Stimulated activated naive B cell treated with anti-CD40 and anti-IgM and Interleukin-4, amounts not matched to agents 10 μg/mL and 1 μg/mL and 100 μg/mL, for 72 hours (primary cell): Measurements from ENCODE around the gene ZBTB4.
"Not testable (repeated sequence)": the region's sequence is repeated elsewhere in the genome, so short reads cannot be mapped to it uniquely, and the experiment has no call there.

Source experiments
- ATAC-seq, 2 donors: fragments of 150-1000 bp; cut with Tn5 transposase; replicated peaks; 2 replicates each; pipeline ENCODE4 v1.10.0; 2021; ENCODE audit warnings: moderate library complexity in 1 of 2
- DNase-seq: peaks from one replicate; pipeline ENCODE4 v3.0.0; 2021
- H3K27ac Mint-ChIP-seq: one replicate; pipeline ENCODE4 v1.8.0; 2022; ENCODE audit warnings: mild to moderate bottlenecking, mixed read lengths
- H3K27me3 Mint-ChIP-seq, 2 donors: one replicate each; pipeline ENCODE4 v1.8.0; 2022; ENCODE audit warnings: mixed read lengths in 2 of 2
- H3K36me3 Mint-ChIP-seq, 2 donors: one replicate each; pipeline ENCODE4 v1.8.0; 2022; ENCODE audit warnings: mixed read lengths in 2 of 2, mild to moderate bottlenecking in 1 of 2
- H3K4me1 Mint-ChIP-seq, 2 donors: one replicate each; pipeline ENCODE4 v1.8.0; 2022; ENCODE audit warnings: mixed read lengths in 2 of 2, mild to moderate bottlenecking in 1 of 2
- H3K4me3 Mint-ChIP-seq, 2 donors: one replicate each; pipeline ENCODE4 v1.8.0; 2022; ENCODE audit warnings: mild to moderate bottlenecking in 2 of 2, mixed read lengths in 2 of 2, moderate library complexity in 1 of 2
- H3K9me3 Mint-ChIP-seq, 2 donors: one replicate each; pipeline ENCODE4 v1.8.0; 2022; ENCODE audit warnings: mixed read lengths in 2 of 2, mild to moderate bottlenecking in 1 of 2

ZBTB4 gene

GRCh38 chr17:7483255-7484066 lies 4.0 kb upstream of the ZBTB4 start:
- Mint-ChIP-seq H3K27me3 (no peaks in the 10 kb centered on the region), H3K9me3 (no peaks in the 10 kb centered on the region), H3K36me3 (peaks cover 20 to 27% of the 10 kb centered on the region in 2 donors), H3K27ac (peak overlapping the region; percentile 100), H3K4me1 (peaks cover 53 to 81% of the 10 kb centered on the region in 2 donors), H3K4me3 (peak overlapping the region; percentile 99 to 100)
- ATAC-seq (peak; percentile 66 to 70), DNase-seq (peak; percentile 87)

DNA sequence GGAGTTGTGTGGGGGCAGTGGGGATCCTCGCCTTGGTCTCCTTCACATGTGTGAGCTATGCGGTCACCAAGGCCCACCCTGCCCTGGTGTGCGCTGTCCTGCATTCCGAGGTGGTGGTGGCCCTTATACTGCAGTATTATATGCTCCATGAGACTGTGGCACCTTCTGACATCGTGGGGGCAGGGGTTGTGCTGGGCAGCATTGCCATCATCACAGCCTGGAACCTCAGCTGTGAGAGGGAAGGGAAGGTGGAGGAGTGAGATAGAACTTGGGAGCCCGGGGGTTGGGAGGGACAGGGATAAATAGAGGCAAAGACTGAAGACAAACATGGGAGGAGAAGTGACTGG lies 3.3 kb upstream of the ZBTB4 start:
- not testable (repeated sequence) for DNase-seq, ATAC-seq, H3K27me3 Mint-ChIP-seq, H3K9me3 Mint-ChIP-seq
- peaks cover 58 to 81% of the 10 kb centered on the region in 2 donors for H3K4me1 Mint-ChIP-seq
- H3K4me3 Mint-ChIP-seq: peak overlapping the region; percentile 99 to 100
- peak overlapping the region; percentile 100 for H3K27ac Mint-ChIP-seq
- H3K36me3 Mint-ChIP-seq: peaks cover 19 to 24% of the 10 kb centered on the region in 2 donors

- Mint-ChIP-seq H3K36me3 (peaks cover 14 to 18% of the 10 kb centered on the region in 2 donors), H3K4me1 (peaks cover 58 to 81% of the 10 kb centered on the region in 2 donors), H3K4me3 (peak overlapping the region; percentile 99 to 100), H3K27ac (peak overlapping the region; percentile 100)
- H3K9me3 Mint-ChIP-seq, DNase-seq, ATAC-seq, H3K27me3 Mint-ChIP-seq: not testable (repeated sequence)
Measured at GRCh38 chr17:7481842-7482741, 2.7 kb upstream of the ZBTB4 start.

- ATAC-seq, H3K27me3 Mint-ChIP-seq, H3K9me3 Mint-ChIP-seq, DNase-seq: not testable (repeated sequence)
- peaks cover 58 to 81% of the 10 kb centered on the region in 2 donors for H3K4me1 Mint-ChIP-seq
- H3K4me3 Mint-ChIP-seq: peak within 1 kb of the TSS; percentile 99 to 100
- peak within 1 kb of the TSS; percentile 100 for H3K27ac Mint-ChIP-seq
- H3K36me3 Mint-ChIP-seq: peaks cover 11 to 21% of the 10 kb centered on the region in 2 donors
Measured at GRCh38 chr17:7481275-7481674, 1.8 kb upstream of the ZBTB4 start, which contains the start of gene SLC35G6. Gene SLC35G6 (plus strand): TSS chr17:7481446. CDS start chr17:7481517, 71 bp downstream.

- no peak for ATAC-seq
- no peak for DNase-seq
- Mint-ChIP-seq H3K4me3 (peak overlapping the region; percentile 87 to 93), H3K27ac (peak overlapping the region; percentile 93), H3K9me3 (no peaks in the 10 kb centered on the region), H3K36me3 (peaks cover 11 to 13% of the 10 kb centered on the region in 2 donors), H3K27me3 (no peaks in the 10 kb centered on the region), H3K4me1 (peaks cover 55 to 76% of the 10 kb centered on the region in 2 donors)
Measured at GRCh38 chr17:7480089-7480384, 606 bp upstream of the ZBTB4 start.

GRCh38 chr17:7478276-7479212 lies 887 bp downstream of the ZBTB4 start:
- DNase-seq (no peak), ATAC-seq (peak; percentile 26 to 30)
- peaks cover 51 to 68% of the 10 kb centered on the region in 2 donors for H3K4me1 Mint-ChIP-seq
- no peaks in the 10 kb centered on the region for H3K9me3 Mint-ChIP-seq
- H3K4me3 Mint-ChIP-seq: peak overlapping the region; percentile 88 to 93
- H3K27ac Mint-ChIP-seq: peak overlapping the region; percentile 77
- H3K27me3 Mint-ChIP-seq: no peaks in the 10 kb centered on the region
- H3K36me3 Mint-ChIP-seq: peaks cover 3 to 4% of the 10 kb centered on the region in 2 donors

DNA sequence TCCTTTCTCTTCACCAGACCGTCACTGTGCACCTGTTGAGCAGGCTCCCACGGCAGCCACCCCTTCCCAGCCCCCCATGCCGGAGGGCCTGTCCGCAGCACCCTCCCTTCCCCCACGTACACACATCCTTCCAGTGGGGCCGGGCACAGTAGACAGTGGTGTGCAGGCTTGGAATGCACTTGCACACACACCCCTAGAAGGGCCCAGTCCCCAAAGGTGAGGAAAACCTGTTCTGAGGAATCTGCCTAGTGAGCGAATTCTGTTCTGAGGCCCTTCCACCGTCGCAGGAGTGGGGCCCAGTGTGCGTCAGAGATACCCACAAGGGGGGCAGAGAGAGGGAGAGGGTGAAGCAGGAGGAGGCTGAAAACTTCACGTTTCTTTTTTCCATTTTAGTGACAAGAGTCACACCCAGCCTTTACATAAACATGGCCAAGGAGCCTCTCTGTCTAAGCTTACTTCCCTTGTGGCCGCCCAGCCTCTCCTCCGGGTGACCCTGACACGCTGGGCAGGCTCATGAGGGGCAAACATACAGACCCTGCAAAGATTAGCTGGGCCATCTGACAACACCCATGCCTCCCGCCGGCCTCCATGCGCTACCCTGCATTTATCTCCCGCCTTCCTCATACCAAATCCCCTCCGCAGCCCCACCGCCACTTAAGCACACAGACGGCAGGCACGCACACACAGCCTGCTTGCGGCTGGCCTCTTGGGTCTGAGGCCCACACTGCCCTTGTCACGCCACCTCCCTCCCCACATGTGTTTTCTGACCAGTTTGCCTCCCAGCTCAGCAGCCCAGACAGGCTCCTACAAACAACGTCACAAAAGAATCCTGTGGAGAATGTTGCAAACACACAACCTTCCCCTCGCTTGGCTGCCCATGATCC lies 1.8 kb downstream of the ZBTB4 start:
- no peaks in the 10 kb centered on the region for H3K9me3 Mint-ChIP-seq
- H3K36me3 Mint-ChIP-seq: peaks cover 3 to 4% of the 10 kb centered on the region in 2 donors
- H3K4me1 Mint-ChIP-seq: peaks cover 46 to 62% of the 10 kb centered on the region in 2 donors
- H3K27ac Mint-ChIP-seq: peak overlapping the region; percentile 77
- H3K4me3 Mint-ChIP-seq: peak overlapping the region; percentile 88 to 93
- ATAC-seq (peak in 1 of 2 donors; percentile 3), DNase-seq (no peak)
- H3K27me3 Mint-ChIP-seq: no peaks in the 10 kb centered on the region

DNA sequence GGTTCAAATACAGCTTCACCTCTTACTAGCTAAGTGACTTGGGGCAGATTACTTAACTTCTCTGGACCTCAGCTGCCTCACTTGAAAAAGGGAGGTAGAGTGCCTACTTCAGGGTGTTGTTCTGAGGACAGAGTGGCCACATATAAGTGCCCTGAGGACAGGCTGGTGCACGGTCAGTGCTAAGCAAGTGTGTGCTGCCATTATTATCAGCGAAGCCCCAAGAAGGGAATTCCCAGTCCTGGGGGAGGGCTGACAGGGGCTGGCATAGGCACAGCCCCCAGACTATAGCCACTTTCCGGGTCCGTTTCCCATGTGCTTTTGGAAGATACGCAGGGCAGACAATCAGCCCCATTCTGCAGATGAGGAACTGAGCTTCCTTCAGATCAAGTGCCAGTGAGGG lies 2.5 kb downstream of the ZBTB4 start:
- ATAC-seq: no peak
- Mint-ChIP-seq H3K9me3 (no peaks in the 10 kb centered on the region), H3K27ac (no peak overlapping the region), H3K27me3 (no peaks in the 10 kb centered on the region), H3K4me3 (no peak overlapping the region), H3K4me1 (peaks cover 41 to 59% of the 10 kb centered on the region in 2 donors), H3K36me3 (peaks cover 3 to 4% of the 10 kb centered on the region in 2 donors)
- DNase-seq: no peak

DNA sequence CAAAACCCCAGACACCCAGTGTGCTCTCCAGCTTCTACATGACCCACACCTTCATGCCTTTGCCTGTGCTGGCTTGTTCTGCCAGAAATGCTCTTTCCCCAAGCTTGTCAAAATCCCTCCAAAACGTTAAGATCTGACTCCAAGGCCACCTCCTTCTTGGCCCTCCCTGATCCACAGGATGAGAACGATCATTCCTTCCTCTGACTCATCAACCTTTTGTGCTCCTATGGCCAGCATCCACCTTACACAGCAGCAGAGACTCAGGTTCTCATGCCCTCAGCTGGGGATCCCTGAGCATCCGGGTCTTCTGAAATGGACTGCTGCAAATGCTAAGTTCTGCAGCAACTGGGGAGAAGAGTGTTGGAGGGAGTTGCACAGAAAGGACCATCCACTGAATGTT lies 2.9 kb downstream of the ZBTB4 start:
- peaks cover 39 to 58% of the 10 kb centered on the region in 2 donors for H3K4me1 Mint-ChIP-seq
- no peak overlapping the region for H3K4me3 Mint-ChIP-seq
- no peak for ATAC-seq
- no peaks in the 10 kb centered on the region for H3K27me3 Mint-ChIP-seq
- H3K36me3 Mint-ChIP-seq: peaks cover 3 to 4% of the 10 kb centered on the region in 2 donors
- H3K9me3 Mint-ChIP-seq: no peaks in the 10 kb centered on the region
- H3K27ac Mint-ChIP-seq: peak overlapping the region; percentile 16
- no peak for DNase-seq

DNA sequence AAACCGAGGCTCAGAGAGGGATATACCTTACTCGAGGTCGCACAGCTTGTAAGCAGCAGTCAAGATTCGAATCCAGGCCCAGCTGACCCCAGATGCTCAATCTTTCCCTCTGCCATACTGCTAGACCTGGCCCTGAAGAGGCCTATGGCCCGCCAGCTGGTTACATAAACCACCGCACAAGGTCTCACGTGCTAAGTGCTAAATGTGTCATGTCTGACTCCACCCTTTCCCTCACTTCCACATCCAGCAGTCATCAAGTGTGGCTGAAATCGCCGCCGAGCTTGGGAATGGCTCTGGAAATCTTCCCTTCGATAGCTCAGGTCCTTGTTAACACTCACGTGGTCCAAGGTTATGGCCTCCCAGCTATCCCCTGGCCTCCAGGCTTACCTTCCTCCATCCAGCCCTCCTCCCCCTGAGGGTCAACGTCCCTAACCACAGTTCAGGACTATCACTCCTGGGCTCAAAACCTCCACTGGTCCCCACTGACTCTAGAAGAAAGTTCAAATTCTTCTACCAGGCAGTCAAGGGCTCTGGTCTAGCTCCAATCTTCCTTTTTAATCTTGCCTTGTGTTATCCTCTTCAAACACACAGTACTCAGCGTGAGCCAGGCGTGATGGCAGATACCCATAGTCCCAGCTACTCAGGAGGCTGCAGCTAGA lies 3.5 kb downstream of the ZBTB4 start:
- Mint-ChIP-seq H3K4me1 (peaks cover 35 to 53% of the 10 kb centered on the region in 2 donors), H3K27me3 (no peaks in the 10 kb centered on the region), H3K36me3 (peaks cover 3 to 4% of the 10 kb centered on the region in 2 donors), H3K9me3 (no peaks in the 10 kb centered on the region), H3K27ac (no peak overlapping the region), H3K4me3 (no peak overlapping the region)
- DNase-seq: no peak
- ATAC-seq: no peak

DNA sequence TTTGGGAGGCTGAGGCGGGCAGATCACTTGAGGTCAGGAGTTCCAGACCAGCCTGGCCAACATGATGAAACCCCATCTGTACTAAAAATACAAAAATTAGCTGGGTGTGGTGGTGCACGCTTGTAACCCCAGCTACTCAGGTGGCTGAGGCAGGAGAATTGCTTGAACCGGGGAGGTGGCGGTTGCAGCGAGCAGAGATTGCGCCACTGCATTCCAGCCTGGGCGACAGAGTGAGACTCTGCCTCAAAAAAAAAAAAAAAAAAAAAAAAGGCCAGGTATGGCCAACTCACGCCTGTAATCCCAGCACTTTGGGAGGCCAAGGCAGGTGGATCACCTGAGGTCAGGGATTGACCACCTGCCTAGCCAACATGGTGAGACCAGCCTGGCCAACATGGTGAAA lies 4.7 kb downstream of the ZBTB4 start:
- H3K27ac Mint-ChIP-seq, ATAC-seq: not testable (repeated sequence)
- H3K4me1 Mint-ChIP-seq: peaks cover 31 to 42% of the 10 kb centered on the region in 2 donors

DNA sequence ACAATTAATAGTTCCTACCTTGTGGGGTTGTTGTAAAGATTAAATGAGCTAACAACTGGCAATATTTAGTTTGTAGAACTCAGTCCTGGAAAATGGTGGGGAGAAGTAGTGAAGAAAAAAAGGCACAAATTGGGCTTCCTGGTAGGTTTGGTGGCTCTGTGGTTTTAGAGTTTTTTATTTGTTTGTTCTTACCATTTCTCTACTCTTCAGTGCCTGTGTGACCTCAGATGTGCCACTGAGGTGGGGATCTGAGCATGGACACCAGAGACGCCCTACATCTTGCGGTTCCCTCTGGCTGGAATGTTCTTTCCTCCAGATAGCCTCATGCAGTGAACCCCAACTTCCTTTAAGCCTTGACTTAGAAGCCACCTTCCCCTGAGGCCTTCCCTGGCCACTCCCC lies 7.7 kb downstream of the ZBTB4 start:
- Mint-ChIP-seq H3K27me3 (no peaks in the 10 kb centered on the region), H3K4me3 (no peak overlapping the region), H3K9me3 (no peaks in the 10 kb centered on the region), H3K36me3 (peaks cover 8 to 9% of the 10 kb centered on the region in 2 donors), H3K4me1 (peaks cover 23 to 38% of the 10 kb centered on the region in 2 donors), H3K27ac (no peak overlapping the region)
- no peak for ATAC-seq
- DNase-seq: no peak

More for the DNA sequence above, 4.7 kb downstream of the ZBTB4 start:
- not testable (repeated sequence) for H3K36me3 Mint-ChIP-seq, H3K27me3 Mint-ChIP-seq, DNase-seq, H3K9me3 Mint-ChIP-seq, H3K4me3 Mint-ChIP-seq
